Right atrium auricular region (tissue), 2 donors: ENCODE data around the gene OR2T10. TPM values are rescaled to one million over a fixed set of nuclear protein-coding genes. Genes with fewer than 3 reads are reported as not detected.

ENCODE experiments used
- total RNA-seq, 2 donors: library from RNA; depleted of rRNA; stranded (reverse); fragments of >200 nt; gene quantifications; one replicate each; pipeline ENCODE4 v1.1.0, GENCODE V29; 2016

OR2T10 gene
- total RNA-seq, 2 donors from 2014 or later: not detected

Other genes with a start within 250 kb of the OR2T10 start
- not detected for gene OR14C36, start 248.9 kb downstream of the OR2T10 start, total RNA-seq
- not detected for gene OR2T4, start 236.0 kb downstream of the OR2T10 start, total RNA-seq
- gene OR2T6, start 222.0 kb downstream of the OR2T10 start, total RNA-seq: not detected
- gene OR2T1, start 194.7 kb downstream of the OR2T10 start, total RNA-seq: not detected
- not detected for gene OR2T2, start 152.1 kb downstream of the OR2T10 start, total RNA-seq
- gene OR2T3, start 124.3 kb downstream of the OR2T10 start, total RNA-seq: not detected
- gene OR2T5, start 109.1 kb downstream of the OR2T10 start, total RNA-seq: not detected
- not detected for gene OR2G6, start 89.6 kb downstream of the OR2T10 start, total RNA-seq
- gene OR2T29, start 34.9 kb downstream of the OR2T10 start, total RNA-seq: not detected
- gene OR2T34, start 22.9 kb downstream of the OR2T10 start, total RNA-seq: not detected
- gene OR2T11, start 37.4 kb upstream of the OR2T10 start, total RNA-seq: not detected
- not detected for gene OR2T35, start 47.6 kb upstream of the OR2T10 start, total RNA-seq
- gene OR2T27, start 57.8 kb upstream of the OR2T10 start, total RNA-seq: not detected
- gene OR14I1, start 105.1 kb upstream of the OR2T10 start, total RNA-seq: not detected
- not detected for gene LYPD8, start 158.1 kb upstream of the OR2T10 start, total RNA-seq
- gene SH3BP5L, start 228.2 kb upstream of the OR2T10 start, total RNA-seq: 10 to 100 TPM; 13.6 to 18.5 TPM
- gene ZNF672, start 240.5 kb upstream of the OR2T10 start, total RNA-seq: 10 to 100 TPM; 55.3 to 59.1 TPM